Activated CD8-positive, alpha-beta memory T cell treated with anti-CD3 and anti-CD28 coated beads, Interleukin-2, amount 10 ng/mL, durations not matched to agents 7 days and 5 days (primary cell): ENCODE data around the gene HS6ST2. TPM values are rescaled to one million over a fixed set of nuclear protein-coding genes. Genes with fewer than 3 reads are reported as not detected.

ENCODE experiments used
- ATAC-seq: fragments of 150-1000 bp; cut with Tn5 transposase; one replicate; pipeline ENCODE4 v1.10.0; 2021; ENCODE audit warnings: moderate library complexity
- CTCF ChIA-PET: fragments of 350-600 bp; sonication (Branson Sonifier 250); formaldehyde crosslinking; loops from one replicate; lab custom pipeline; 2021; ENCODE audit warnings: antibody characterized with exemption; lab: Charles Lee
- DNase-seq: peaks from one replicate; pipeline ENCODE4 v3.0.0-alpha.2; 2020
- H3K27ac Mint-ChIP-seq: one replicate; pipeline ENCODE4 v1.8.0; 2021; ENCODE audit warnings: mild to moderate bottlenecking, mixed read lengths
- H3K27me3 Mint-ChIP-seq: one replicate; pipeline ENCODE4 v1.8.0; 2021; ENCODE audit warnings: mixed read lengths
- H3K36me3 Mint-ChIP-seq: one replicate; pipeline ENCODE4 v1.8.0; 2021; ENCODE audit warnings: mild to moderate bottlenecking, mixed read lengths
- H3K4me1 Mint-ChIP-seq: one replicate; pipeline ENCODE4 v1.8.0; 2021; ENCODE audit warnings: mixed read lengths
- H3K4me3 Mint-ChIP-seq: one replicate; pipeline ENCODE4 v1.8.0; 2021; ENCODE audit warnings: mild to moderate bottlenecking, moderate library complexity, mixed read lengths
- H3K9me3 Mint-ChIP-seq: one replicate; pipeline ENCODE4 v1.8.0; 2022; ENCODE audit warnings: low read depth, mixed read lengths
- total RNA-seq, 2 experiments: library from RNA; stranded (reverse); gene quantifications; one replicate each; pipeline ENCODE4 v1.2.3, GENCODE V29; 2021

Gene HS6ST2
- total RNA-seq, 2 experiments from 2014 or later = 0.14 TPM; not detected in 1

DNA sequence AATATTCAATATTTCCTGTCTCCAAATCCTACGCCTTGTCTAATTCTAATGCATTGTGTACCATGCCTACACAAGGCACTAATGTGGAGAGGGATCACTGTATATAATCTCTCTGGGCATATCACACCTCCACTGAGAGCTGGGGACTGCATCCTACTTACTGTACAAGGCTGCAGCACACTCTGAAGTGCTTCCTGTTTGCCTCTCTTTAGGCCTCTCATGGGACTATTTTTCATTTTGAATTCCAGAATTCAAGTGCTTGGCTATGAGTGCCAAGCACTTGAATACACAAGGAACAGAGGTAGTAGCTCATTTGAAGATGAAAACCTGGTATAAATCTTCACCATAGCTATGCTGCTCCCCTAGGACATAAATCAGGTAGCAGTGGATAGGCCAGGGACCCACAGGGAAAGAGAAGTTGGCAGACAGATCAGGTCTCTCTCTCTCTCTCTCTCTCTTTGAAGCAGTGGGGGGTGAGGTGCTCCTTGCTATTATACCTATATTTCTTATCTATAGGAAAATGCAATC lies 239.9 kb downstream of the HS6ST2 start:
- CTCF ChIA-PET = no interaction called here

DNA sequence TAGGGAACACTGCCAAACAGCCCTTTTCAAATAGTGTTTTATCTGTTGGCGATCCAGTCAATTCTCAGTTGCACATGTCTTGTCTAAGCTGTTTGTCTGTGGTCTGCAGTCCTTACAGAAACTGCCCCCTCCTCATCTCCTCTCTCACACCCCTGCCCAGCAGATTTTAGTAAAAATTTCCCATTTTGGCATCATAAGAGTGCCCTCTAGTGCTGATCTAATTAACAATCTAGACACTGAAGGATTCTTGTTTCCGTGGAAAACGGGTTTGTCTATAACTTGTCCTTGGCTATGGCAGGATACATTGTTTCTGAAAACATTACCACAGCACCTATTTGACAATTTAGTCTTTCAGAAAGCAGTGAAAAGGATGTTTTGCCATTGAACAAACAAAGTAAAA lies 242.4 kb downstream of the HS6ST2 start:
- CTCF ChIA-PET = no interaction called here
- ATAC-seq = no peak
- Mint-ChIP-seq H3K9me3 (no peaks in the 10 kb centered on the region), H3K4me1 (no peaks in the 10 kb centered on the region), H3K4me3 (no peak overlapping the region), H3K27ac (no peak overlapping the region), H3K36me3 (no peaks in the 10 kb centered on the region), H3K27me3 (no peaks in the 10 kb centered on the region)
- no peak for DNase-seq

More for the DNA sequence above, 239.9 kb downstream of the HS6ST2 start:
- ATAC-seq (no peak), DNase-seq (no peak)
- Mint-ChIP-seq H3K27ac (no peak overlapping the region), H3K27me3 (no peaks in the 10 kb centered on the region), H3K4me3 (no peak overlapping the region), H3K4me1 (no peaks in the 10 kb centered on the region), H3K9me3 (no peaks in the 10 kb centered on the region), H3K36me3 (no peaks in the 10 kb centered on the region)

DNA sequence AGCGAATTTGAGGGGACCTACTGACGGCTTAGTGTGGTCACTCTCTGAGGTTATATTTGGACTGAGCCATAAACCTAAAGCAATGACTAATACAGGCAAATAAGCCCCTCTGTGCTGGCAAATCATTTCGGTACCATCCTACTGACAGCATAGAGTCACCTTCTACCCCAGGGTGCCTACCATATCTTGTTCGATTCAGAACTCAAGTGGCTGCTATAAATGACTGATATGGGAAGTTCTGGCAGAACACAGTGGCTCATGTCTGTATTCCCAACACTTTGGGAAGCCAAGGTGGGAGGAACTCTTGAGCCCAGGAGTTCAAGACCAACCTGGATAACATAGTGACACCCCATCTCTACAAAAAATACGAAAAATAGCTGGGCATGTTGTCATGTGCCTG lies 243.5 kb downstream of the HS6ST2 start:
- no peaks in the 10 kb centered on the region for H3K36me3 Mint-ChIP-seq
- H3K27ac Mint-ChIP-seq = no peak overlapping the region
- CTCF ChIA-PET = no interaction called here
- H3K9me3 Mint-ChIP-seq = no peaks in the 10 kb centered on the region
- no peak for DNase-seq
- no peak for ATAC-seq
- no peaks in the 10 kb centered on the region for H3K4me1 Mint-ChIP-seq
- no peaks in the 10 kb centered on the region for H3K27me3 Mint-ChIP-seq
- H3K4me3 Mint-ChIP-seq = no peak overlapping the region

DNA sequence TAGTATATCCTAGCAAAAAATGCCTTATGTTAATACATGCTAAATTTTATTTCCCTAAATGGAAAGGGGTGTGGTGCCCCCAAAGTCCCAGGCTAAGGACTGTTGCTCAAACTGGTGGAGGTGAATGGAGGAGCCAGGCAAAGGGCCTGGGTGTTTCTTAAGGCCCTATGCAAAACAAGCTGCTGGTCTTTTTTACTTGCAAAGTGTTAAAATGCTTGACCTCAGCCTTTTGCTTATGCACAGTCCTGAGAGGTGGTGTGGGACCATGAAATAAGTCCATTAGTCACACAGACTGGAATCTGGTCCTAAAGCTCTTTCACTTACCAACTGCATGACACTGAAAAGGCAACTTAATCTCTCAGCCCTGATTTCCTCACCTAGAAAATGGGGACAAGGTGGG lies 246.1 kb downstream of the HS6ST2 start:
- Mint-ChIP-seq H3K36me3 (no peaks in the 10 kb centered on the region), H3K4me3 (no peak overlapping the region), H3K27ac (no peak overlapping the region), H3K9me3 (no peaks in the 10 kb centered on the region), H3K27me3 (no peaks in the 10 kb centered on the region), H3K4me1 (no peaks in the 10 kb centered on the region)
- DNase-seq (no peak), ATAC-seq (no peak)
- CTCF ChIA-PET = no interaction called here

DNA sequence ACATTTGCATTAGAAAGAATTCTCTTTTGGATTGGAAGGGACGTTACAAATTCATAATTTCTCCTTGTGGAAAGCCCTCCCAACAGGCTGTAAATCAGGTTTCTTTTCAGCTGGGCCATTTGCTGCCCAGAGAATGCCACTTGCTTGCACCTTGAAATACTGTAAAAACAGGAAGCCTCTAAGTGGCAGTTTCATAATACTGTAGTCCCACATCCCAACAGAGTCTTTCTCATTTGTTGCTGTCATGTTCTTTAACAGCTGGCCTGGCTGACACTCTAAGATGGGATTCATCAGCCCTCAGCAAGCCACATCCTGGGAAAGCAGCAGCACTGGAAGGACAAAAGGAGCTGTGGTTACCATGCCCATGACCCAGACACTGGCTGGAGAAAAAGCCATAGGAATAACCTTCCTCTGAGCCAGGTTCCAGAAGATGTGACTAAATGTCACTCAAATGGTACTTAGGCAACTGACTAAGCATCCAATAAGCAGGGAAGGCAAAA lies 247.7 kb downstream of the HS6ST2 start:
- Mint-ChIP-seq H3K27ac (no peak overlapping the region), H3K27me3 (no peaks in the 10 kb centered on the region), H3K36me3 (no peaks in the 10 kb centered on the region), H3K4me1 (no peaks in the 10 kb centered on the region), H3K9me3 (no peaks in the 10 kb centered on the region), H3K4me3 (no peak overlapping the region)
- DNase-seq = no peak
- CTCF ChIA-PET = no interaction called here
- ATAC-seq = no peak

DNA sequence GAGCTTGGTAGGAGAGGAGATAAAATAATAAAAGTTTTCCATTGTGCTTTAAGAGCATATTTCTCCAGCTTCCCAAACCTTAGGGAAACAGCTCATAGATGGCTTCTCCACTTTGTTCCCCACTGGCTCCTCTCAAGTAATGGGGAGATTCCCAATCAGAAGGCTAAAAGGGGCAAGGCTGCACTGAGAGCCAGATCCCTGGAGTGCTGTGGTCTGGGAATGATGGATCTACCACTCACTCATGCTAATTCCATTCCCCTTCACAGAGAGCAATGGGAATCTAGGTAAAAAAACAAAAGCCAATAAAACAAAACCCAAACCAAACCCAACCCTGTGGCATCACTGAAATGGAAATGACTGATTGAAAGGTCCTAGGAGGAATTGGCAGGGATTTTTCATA lies 249.9 kb downstream of the HS6ST2 start:
- H3K27me3 Mint-ChIP-seq = no peaks in the 10 kb centered on the region
- no peaks in the 10 kb centered on the region for H3K36me3 Mint-ChIP-seq
- no peaks in the 10 kb centered on the region for H3K4me1 Mint-ChIP-seq
- H3K4me3 Mint-ChIP-seq = no peak overlapping the region
- CTCF ChIA-PET = no interaction called here
- no peak for DNase-seq
- H3K9me3 Mint-ChIP-seq = no peaks in the 10 kb centered on the region
- no peak overlapping the region for H3K27ac Mint-ChIP-seq
- ATAC-seq = no peak

DNA sequence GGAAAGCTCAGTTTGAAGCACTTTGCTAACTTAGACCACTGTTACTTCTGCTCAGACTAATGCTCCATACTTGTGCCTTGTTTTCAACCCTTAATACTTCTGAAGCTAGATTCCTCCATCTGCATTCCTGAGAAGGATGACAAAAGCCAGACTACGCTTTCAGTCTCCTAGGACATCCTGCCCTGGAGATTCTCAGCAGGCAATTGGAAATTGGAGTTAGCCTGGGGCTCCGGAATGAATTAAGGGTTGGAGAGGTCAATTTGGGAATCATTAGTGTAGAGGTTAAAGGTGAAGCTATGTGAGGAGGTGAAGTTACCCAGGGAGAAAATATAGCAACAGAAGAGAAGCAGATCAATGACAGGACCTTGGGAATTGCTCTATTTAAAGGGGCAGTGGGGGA lies 253.7 kb downstream of the HS6ST2 start:
- no peak overlapping the region for H3K4me3 Mint-ChIP-seq
- ATAC-seq (no peak), DNase-seq (no peak)
- no peaks in the 10 kb centered on the region for H3K4me1 Mint-ChIP-seq
- no peaks in the 10 kb centered on the region for H3K36me3 Mint-ChIP-seq
- H3K27ac Mint-ChIP-seq = no peak overlapping the region
- CTCF ChIA-PET = no interaction called here
- peaks cover 12% of the 10 kb centered on the region for H3K27me3 Mint-ChIP-seq
- no peaks in the 10 kb centered on the region for H3K9me3 Mint-ChIP-seq

DNA sequence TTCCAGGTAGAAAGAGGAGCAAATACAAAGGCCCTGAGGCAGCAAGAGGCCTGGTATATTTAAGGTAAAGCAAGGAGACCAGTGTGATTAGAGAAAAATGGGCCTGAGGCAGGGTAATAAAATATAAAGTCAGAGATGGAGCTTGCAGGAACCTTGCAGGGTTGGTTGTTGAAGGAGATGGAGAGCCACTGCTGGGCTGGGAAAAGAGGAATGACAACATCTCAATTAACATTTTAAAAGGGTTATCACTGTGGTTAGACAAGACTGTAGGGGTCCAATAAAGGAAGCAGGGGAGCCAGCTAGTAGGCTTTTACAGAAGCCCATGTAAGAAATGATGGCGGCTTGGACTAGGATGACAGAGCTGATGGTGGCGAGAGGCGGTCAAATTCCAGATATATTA lies 264.0 kb downstream of the HS6ST2 start:
- Mint-ChIP-seq H3K27me3 (peaks cover 21% of the 10 kb centered on the region), H3K4me3 (no peak overlapping the region), H3K36me3 (no peaks in the 10 kb centered on the region), H3K9me3 (no peaks in the 10 kb centered on the region), H3K27ac (no peak overlapping the region), H3K4me1 (no peaks in the 10 kb centered on the region)
- DNase-seq (no peak), ATAC-seq (no peak)
- CTCF ChIA-PET = no interaction called here

DNA sequence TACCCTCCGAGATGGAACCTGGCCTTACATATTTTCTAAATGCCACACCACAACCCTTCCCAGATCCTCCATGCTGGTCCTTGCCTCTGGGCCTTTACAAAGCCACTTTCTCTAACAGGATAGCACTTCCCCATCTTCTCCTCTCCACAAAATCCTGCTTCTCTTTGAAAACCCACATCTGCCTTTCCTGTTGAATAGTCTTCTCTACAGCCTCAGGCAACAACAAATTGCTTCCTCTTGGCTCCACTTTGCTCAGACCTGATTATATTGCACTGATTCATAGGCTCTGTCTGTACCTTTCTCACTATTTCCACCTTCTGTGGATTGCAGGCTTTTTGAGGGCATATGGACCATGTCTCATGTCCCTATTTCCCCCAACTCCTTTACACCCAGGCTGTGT lies 265.9 kb downstream of the HS6ST2 start:
- CTCF ChIA-PET = no interaction called here
- H3K27ac Mint-ChIP-seq = no peak overlapping the region
- H3K4me1 Mint-ChIP-seq = no peaks in the 10 kb centered on the region
- H3K9me3 Mint-ChIP-seq = no peaks in the 10 kb centered on the region
- no peak overlapping the region for H3K4me3 Mint-ChIP-seq
- peaks cover 23% of the 10 kb centered on the region for H3K27me3 Mint-ChIP-seq
- ATAC-seq (no peak), DNase-seq (no peak)
- no peaks in the 10 kb centered on the region for H3K36me3 Mint-ChIP-seq

DNA sequence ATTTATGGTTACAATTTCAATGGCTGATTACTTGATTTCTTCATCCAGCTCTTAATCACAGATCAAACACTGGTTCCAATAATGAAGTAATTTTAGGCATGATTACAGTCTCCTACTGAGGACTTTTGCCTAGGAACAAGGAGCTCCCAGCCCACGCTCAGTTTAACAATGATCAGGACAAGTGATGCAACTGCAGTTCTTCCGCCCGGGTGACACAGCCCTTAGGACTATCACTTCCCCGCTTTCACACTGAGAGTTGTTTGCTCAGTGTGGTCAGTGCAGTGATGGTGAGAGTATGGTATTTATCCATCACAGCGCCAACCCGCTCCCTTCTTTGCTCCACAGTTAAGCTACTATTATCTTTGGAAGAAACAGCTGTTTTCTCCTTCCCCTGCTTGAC lies 266.4 kb downstream of the HS6ST2 start:
- Mint-ChIP-seq H3K9me3 (no peaks in the 10 kb centered on the region), H3K4me3 (no peak overlapping the region), H3K27ac (no peak overlapping the region), H3K27me3 (peaks cover 22% of the 10 kb centered on the region), H3K4me1 (no peaks in the 10 kb centered on the region), H3K36me3 (no peaks in the 10 kb centered on the region)
- DNase-seq (no peak), ATAC-seq (no peak)
- CTCF ChIA-PET = no interaction called here

DNA sequence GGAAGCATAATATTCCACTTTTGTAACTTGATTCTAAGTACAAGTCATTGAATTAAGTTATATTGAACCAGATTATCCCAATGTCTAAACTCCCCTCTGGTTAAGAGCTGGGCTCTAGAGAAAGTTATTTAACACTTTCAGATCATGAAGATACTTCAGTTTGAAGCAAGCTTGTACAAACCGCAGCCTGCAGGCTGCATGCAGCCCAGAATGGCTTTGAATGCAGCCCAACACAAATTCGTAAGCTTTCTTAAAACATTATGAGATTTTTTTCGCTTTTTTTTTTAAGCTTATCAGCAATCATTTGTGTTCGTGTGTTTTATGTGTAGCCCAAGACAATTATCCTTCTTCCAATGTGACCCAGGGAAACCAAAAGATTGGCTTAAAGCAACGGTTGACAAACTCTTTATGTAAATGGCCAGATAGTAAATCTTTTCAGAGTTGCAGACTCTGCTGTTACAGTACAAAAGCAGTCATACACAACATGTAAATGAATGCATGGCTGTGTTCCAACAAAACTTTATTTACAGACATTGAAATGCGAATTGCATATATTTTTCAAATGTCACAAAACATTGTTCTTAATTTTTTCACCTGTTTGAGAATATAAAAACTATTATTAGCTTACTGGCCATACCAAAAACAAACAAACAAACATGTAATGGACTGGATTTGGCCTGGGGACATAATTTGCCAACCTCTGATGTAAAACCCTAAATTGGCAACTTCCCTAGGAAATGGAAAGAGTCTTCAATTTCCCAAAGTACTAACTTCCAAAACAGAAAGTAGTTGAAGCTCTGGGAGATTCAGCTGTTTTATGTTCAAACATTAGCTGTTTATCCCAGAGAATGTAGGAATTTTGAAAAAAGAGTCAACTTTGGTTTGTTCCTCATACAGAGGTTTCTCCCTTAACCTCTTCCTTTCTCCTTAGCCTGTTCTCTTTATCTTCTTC lies 268.5 kb downstream of the HS6ST2 start:
- H3K4me1 Mint-ChIP-seq = no peaks in the 10 kb centered on the region
- CTCF ChIA-PET = no interaction called here
- no peaks in the 10 kb centered on the region for H3K36me3 Mint-ChIP-seq
- no peak overlapping the region for H3K27ac Mint-ChIP-seq
- H3K9me3 Mint-ChIP-seq = no peaks in the 10 kb centered on the region
- H3K4me3 Mint-ChIP-seq = no peak overlapping the region
- no peak for ATAC-seq
- no peak for DNase-seq
- peaks cover 19% of the 10 kb centered on the region for H3K27me3 Mint-ChIP-seq

DNA sequence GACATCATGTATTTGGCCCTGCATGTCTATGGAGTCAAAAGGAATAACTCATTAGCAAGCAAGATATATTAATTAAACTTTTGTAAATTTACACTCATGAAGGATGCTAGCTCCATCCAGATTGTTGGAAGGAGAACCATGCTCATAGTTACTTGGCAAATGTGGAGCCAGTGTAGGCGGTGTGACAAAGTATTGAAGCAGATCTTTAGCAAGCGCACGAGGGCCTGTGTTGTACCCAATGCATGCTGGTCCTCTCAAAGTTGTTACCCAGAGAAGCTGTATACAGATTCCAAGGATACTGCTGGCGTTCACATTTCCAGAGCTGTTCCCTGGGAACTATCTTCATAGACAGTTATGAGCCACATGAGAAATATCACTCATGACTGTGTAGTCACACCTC lies 273.2 kb downstream of the HS6ST2 start:
- DNase-seq (no peak), ATAC-seq (no peak)
- Mint-ChIP-seq H3K27ac (no peak overlapping the region), H3K36me3 (no peaks in the 10 kb centered on the region), H3K4me3 (no peak overlapping the region), H3K27me3 (peaks cover 6% of the 10 kb centered on the region), H3K4me1 (no peaks in the 10 kb centered on the region), H3K9me3 (no peaks in the 10 kb centered on the region)
- CTCF ChIA-PET = no interaction called here

DNA sequence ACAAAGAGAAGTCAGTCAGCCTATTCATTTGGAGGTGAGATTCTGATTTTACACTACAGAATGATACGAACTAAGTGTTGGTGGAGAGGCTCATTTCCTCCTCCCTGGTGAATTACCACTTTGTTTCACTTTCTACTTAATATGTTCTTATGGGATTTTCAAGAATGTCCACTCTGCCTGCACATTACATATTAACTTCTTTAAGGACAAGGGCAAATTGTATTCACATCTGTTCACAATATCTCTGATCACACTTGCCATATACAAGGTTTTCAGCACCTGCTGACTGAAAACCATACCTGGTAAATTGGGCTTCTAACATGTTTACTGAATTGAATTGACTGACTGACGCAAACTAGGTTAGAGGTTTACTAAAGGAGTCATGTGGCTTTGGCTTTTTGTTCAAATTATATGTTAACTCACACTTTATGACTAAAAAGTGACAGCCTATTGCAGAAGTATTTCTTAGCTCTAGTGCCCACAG lies 281.2 kb downstream of the HS6ST2 start:
- H3K27ac Mint-ChIP-seq = peak overlapping the region; percentile 70
- H3K4me1 Mint-ChIP-seq = peaks cover 15% of the 10 kb centered on the region
- CTCF ChIA-PET = no interaction called here
- no peak for ATAC-seq
- no peaks in the 10 kb centered on the region for H3K36me3 Mint-ChIP-seq
- DNase-seq = no peak
- H3K27me3 Mint-ChIP-seq = no peaks in the 10 kb centered on the region
- peaks cover 6% of the 10 kb centered on the region for H3K9me3 Mint-ChIP-seq
- H3K4me3 Mint-ChIP-seq = peak overlapping the region; percentile 19
